Head of caudate nucleus (tissue), 42 donors: ENCODE data around the gene CNDP1.
A peak's percentile ranks its signal among the peaks of the same experiment; 100 is the strongest.

Experiments used
- DNase-seq, 42 donors: peaks; one replicate each; pipeline versions ENCODE4 v3.0.0 to v3.0.0-alpha.2; 2020 to 2021; ENCODE audit warnings: mixed read lengths in 7 of 42
- intact Hi-C: fragments of 100-400 bp; cut with DNase I; formaldehyde crosslinking; loops from one replicate; pipeline ENCODE4 v1.15.0; 2022

Gene CNDP1

DNA sequence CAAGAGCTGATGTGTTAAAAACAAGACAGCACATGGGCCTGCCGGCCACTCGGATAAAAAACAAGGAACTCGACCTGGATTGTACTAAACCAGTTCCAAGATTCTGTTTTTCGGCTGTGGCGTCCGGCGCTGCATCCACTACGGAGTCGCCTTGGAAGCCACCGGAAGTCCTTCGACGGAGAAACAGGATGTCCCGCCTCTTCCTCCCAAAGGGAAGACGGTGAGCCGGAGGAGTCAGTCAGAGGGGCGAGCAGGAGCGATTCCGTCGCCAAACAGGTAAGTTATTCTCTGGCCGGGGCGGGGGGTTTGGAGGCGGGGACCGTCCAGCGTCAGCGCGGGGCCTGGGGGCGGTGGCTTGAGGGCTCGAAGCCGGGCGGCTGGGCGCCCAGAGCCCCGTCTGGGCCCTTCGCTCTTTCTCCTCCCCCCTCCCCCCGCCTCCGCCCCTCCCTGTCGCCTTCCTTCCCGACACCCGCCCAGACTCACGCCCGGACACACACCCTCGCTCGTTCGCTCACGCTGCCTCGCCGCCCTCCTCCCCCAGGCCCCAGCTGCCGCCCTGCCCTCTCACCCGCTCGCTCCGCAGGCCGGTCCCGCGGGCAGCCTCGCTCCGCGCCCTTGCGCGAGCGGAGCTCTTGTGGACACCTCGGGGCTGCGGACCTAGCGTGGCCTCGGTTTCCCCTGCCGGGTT lies 63.5 kb downstream of the CNDP1 start, which contains the start of gene ZNF407:
ZNF407 (plus strand) TSS at position 209 of the 688 bp plus-strand sequence. CDS start 33,150 bp downstream, outside the sequence.
- peak; percentile 70 to 96 (median 90) for DNase-seq
- intact Hi-C loops: no loop called here

GRCh38 chr18:74598350-74599001 lies 64.2 kb downstream of the CNDP1 start:
- peak in 40 of 42 donors; percentile 15 to 74 (median 54) for DNase-seq
- intact Hi-C loops: no loop called here

GRCh38 chr18:74604361-74604760 lies 70.1 kb downstream of the CNDP1 start:
- intact Hi-C loops: no loop called here
- no peak for DNase-seq

DNA sequence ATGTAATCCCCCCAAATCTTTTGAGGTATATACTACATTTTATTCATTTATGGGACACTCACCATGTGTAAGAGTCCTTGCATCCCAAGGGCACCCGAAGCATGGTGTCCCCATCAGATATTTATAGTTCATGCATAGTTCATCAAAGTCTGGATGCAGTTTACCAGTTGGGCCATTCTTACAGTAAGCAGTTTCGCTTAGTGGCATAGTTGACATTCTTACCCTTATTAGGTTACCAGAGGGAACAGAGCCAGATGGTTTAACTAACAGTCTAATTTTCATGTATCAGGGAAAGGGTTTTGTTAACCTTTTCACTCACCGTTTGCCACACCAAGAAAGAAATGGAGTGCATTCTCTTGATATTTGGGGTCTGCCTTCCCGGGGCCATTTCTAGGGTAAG lies 70.5 kb downstream of the CNDP1 start:
- intact Hi-C loops: no loop called here
- no peak for DNase-seq

DNA sequence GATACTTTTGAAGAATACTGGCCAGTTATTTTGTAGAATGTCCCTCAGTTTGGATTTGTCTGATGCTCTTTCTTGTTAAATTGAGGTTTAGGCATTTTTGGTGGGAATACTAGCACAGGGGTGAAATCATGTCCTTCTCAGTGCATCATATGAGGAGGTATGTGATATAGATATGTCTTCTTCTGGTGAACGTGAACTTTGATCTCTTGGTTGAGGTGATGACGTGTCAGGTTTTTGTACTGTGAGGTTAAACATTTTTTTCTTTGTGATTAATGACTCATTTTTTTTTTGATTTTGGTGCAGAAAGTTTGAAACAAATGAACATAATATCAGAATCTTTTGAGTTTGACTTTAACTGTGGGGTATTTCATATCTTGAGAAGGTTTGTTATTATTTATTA lies 74.4 kb downstream of the CNDP1 start:
- no peak for DNase-seq
- intact Hi-C loops: no loop called here

DNA sequence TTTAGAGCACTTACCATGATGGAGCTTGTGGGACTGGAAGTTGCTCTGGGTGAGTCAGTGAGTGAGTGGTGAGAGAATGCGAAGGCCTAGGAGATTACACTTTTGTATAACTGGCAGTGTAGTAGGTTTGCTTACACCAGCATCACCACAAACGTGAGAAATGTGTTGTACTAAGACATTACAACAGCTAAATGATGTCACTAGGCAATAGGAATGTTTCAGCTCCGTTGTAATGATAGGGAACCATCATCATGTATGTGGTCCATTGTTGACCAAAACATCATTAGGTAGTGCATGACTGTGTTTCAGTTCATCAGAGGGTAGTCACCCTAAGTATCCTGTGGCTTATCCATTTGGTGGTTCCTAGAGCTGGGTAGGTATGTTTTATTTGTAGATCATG lies 75.2 kb downstream of the CNDP1 start:
- DNase-seq: no peak
- intact Hi-C loops: no loop called here

GRCh38 chr18:74610051-74610615 lies 75.8 kb downstream of the CNDP1 start:
- intact Hi-C loops: no loop called here
- no peak for DNase-seq

DNA sequence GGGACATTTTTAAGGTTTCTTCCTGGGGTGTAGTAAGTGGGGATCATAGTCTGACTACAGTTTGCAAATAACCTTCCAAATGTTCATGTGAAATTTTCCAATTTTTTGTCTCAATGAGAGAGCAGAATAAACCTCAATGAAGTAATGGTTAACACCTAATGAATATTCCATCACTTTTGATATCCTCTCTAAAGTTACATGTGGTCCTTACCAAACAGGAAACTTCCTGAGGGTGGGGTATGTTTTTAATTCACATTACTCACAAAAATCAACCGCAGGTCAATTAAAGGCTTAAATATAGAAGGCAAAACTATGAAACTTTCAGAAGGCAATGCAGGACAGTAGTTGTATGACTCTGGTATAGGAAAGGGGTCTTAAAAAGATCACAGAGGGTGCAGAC lies 76.6 kb downstream of the CNDP1 start:
- DNase-seq: no peak
- intact Hi-C loops: no loop called here

DNA sequence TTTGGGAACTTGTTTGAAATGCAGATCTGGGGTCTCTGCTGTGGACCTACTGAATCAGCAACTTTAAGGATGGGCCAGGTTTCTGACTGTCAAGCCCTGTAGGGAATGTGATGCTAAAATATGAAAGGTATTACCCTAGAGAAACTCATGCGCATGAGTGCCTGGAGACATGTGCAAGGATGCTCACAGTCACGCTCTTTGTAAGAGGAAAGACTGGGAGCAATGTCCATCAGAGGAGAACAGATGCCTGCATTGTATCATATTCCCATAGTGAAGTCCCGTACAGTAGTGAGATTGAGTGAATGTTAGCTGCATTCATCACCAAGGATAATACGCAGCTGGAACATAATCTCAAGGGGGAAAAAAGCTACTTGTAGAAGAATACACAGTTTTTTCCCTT lies 77.5 kb downstream of the CNDP1 start:
- intact Hi-C loops: no loop called here
- peak in 4 of 42 donors; percentile 24 to 62 (median 38) for DNase-seq

DNA sequence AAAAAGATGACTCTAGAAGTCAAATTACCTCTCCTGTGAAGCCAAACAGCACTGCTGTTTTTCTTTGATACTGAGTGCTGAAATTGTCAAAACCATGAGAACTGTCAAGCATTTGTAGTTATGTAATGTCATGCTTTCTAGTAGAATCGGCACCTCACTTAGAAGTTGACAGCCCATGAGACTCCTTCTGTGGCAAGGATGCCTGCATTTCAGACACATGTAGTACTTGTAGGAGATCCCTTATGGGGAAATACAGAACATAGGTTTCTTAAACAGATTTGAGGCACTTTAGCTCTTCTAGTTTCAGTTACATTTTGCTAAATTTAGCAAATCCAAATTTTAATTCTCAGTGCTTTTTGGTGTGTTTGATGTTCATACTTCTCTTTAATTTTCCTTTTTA lies 79.1 kb downstream of the CNDP1 start:
- intact Hi-C loops: no loop called here

GRCh38 chr18:74616494-74616893 lies 82.2 kb downstream of the CNDP1 start:
- no peak for DNase-seq
- intact Hi-C loops: no loop called here

More for the DNA sequence above, 79.1 kb downstream of the CNDP1 start:
- peak in 4 of 42 donors; percentile 11 to 50 (median 37) for DNase-seq

DNA sequence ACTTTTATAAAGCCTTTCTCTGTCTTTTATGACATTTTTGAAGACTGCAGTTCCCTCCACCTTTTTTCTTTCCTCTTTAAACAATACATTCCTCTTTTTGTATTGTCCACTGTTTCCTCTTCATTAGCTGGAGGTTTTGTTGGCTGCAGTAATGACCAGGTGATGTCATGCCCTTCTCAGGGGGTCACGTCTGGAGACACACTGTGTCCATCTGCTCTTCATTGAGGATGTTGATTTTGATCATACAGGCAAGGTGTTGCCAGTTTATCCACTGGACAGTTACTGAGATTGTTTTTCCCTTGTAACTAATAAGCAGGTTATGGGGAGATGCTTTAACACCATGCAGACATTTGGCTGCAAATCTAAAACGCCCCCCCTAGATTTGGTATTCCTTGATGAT lies 83.2 kb downstream of the CNDP1 start:
- no peak for DNase-seq
- intact Hi-C loops: no loop called here

GRCh38 chr18:74622072-74622471 lies 87.8 kb downstream of the CNDP1 start:
- intact Hi-C loops: no loop called here

DNA sequence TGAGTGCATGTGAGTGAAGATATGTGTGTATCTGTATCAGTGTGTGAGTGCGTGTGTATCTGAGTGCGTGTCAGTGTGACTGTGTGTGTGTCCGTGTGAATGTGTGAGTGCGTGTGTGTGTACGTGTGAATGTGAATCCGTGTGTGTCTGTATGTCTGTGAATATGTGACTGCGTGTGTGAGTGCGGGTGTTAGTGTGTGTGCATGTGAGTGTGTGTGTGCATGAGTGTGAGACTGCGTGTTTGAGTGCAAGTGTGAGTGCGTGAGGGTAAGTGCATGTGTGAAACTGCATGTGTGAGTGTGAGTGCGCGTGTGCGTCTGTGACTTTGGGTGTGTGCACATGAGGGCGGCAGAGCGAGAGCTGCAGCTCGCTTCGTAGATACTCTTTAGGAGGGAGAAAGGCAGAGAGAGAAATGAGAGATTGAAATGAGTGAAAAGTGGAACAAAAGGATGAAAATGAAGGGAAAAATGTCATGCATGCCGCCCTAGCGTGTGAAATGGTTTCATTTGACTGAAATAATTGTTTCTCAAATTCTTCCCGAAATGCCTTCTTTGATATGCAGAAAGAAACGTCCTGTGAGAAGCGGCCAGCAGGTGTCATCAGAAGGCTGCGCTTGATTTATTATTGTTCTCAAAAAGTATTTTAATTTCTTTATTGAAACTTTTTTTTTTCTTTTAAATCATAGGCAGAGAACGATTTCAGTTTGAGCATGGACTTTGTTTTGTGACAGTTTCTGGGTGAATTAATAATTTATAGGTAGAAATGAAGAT lies 88.9 kb downstream of the CNDP1 start:
- DNase-seq: peak in 41 of 42 donors; percentile 9 to 75 (median 43)
- intact Hi-C loops: no loop called here

More at GRCh38 chr18:74622072-74622471, 87.8 kb downstream of the CNDP1 start:
- no peak for DNase-seq

DNA sequence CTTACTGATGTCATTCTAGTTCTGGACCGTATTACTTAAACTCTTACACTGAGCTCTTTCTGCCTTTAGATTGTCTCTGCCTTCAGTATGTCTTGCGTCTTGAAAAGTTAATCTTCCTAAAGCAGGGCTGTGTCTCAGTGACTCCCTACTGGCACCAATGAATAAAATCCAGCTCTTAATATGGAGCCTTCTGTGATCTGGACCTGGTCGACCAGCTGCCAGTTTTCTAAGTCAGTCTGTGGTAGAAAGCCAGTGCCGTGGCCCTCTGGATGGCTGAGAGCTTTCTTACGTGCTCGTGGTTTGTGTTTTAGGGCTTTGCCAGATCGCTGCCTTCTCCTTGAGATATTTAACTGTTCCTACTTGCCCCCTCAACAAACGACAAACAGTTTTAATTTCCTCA lies 90.2 kb downstream of the CNDP1 start:
- intact Hi-C loops: no loop called here
- no peak for DNase-seq

- intact Hi-C loops: no loop called here
- no peak for DNase-seq
These were observed 90.9 kb downstream of the CNDP1 start for GRCh38 chr18:74625157-74625556.

- intact Hi-C loops: no loop called here
These were observed 92.0 kb downstream of the CNDP1 start for GRCh38 chr18:74626049-74626874.

GRCh38 chr18:74630804-74631203 lies 96.5 kb downstream of the CNDP1 start:
- intact Hi-C loops: no loop called here
- no peak for DNase-seq

More at GRCh38 chr18:74626049-74626874, 92.0 kb downstream of the CNDP1 start:
- DNase-seq: no peak

GRCh38 chr18:74631212-74631611 lies 96.9 kb downstream of the CNDP1 start:
- intact Hi-C loops: no loop called here
- no peak for DNase-seq
